Measurements from ENCODE around the gene NUB1.

DNA sequence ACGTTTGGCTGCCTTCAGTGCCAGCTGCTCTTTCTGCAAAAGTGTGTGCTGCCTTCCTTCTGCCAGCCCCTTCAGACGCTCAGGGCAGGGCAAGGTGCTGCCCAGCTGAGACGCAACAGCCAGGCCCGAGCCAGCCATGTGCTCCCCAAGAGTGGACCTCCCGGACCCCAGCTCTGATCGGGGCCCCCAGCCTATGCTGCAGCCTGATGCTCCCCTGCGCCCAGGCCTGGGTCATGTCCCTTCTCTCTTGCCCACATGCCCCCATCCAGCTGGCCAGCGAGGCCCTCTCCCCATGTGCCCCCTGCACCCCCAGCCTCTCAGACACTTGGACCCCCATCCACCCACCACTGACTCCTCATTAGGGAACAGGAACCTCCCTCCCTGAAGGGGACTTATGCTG lies 50.4 kb downstream of the NUB1 start:
- TF ChIP-seq, protein P1, sequence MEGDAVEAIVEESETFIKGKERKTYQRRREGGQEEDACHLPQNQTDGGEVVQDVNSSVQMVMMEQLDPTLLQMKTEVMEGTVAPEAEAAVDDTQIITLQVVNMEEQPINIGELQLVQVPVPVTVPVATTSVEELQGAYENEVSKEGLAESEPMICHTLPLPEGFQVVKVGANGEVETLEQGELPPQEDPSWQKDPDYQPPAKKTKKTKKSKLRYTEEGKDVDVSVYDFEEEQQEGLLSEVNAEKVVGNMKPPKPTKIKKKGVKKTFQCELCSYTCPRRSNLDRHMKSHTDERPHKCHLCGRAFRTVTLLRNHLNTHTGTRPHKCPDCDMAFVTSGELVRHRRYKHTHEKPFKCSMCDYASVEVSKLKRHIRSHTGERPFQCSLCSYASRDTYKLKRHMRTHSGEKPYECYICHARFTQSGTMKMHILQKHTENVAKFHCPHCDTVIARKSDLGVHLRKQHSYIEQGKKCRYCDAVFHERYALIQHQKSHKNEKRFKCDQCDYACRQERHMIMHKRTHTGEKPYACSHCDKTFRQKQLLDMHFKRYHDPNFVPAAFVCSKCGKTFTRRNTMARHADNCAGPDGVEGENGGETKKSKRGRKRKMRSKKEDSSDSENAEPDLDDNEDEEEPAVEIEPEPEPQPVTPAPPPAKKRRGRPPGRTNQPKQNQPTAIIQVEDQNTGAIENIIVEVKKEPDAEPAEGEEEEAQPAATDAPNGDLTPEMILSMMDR (IDR thresholded peaks at IDR 0.05): no peak
- no peak for TF ChIP-seq POLR2AphosphoS5 (IDR thresholded peaks at IDR 0.05)
